D721Med (cell line): ENCODE measurements around the gene TTC7B.

Experiments used
- DNase-seq: peaks from one replicate; pipeline ENCODE4 v3.0.0; 2011; ENCODE audit warnings: low spot score; ENCODE audit not compliant: insufficient read length
- FAIRE-seq: peaks from 2 replicates; lab custom pipeline; 2011; peaks lifted over from hg19 to GRCh38; lab: Jason Lieb, UNC
- TF ChIP-seq, protein P1 (sequence below): IDR thresholded peaks from 2 replicates; pipeline ENCODE4 v1.5.1; 2012; ENCODE audit warnings: mild to moderate bottlenecking, control low read depth; ENCODE audit not compliant: insufficient read depth; ENCODE audit errors: missing control alignments

Gene TTC7B

DNA sequence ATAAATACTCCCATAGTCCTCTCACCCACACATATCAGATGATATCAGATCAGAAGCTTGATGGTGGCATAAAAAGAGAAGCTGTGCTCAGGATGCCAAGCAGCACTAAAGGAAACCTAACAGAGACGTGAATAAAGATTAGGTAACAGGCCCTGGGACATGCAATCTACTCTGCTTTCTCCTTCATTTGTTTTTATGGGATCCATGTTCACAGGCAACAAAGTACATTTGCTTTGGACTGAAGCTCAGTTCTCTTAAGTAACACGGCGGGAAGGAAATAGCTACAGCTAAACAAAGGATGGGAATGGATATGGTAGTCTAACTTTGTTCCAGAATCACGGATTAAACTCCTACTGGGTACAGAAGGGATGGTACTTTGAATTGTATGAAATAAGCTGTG lies 119.5 kb downstream of the TTC7B start:
- FAIRE-seq (peak; percentile 35), DNase-seq (no peak)

GRCh38 chr14:90695997-90696660 lies 120.1 kb downstream of the TTC7B start:
- FAIRE-seq (no peak), DNase-seq (no peak)
- TF ChIP-seq, protein P1, sequence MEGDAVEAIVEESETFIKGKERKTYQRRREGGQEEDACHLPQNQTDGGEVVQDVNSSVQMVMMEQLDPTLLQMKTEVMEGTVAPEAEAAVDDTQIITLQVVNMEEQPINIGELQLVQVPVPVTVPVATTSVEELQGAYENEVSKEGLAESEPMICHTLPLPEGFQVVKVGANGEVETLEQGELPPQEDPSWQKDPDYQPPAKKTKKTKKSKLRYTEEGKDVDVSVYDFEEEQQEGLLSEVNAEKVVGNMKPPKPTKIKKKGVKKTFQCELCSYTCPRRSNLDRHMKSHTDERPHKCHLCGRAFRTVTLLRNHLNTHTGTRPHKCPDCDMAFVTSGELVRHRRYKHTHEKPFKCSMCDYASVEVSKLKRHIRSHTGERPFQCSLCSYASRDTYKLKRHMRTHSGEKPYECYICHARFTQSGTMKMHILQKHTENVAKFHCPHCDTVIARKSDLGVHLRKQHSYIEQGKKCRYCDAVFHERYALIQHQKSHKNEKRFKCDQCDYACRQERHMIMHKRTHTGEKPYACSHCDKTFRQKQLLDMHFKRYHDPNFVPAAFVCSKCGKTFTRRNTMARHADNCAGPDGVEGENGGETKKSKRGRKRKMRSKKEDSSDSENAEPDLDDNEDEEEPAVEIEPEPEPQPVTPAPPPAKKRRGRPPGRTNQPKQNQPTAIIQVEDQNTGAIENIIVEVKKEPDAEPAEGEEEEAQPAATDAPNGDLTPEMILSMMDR, result no peak

More for the DNA sequence above, 119.5 kb downstream of the TTC7B start:
- TF ChIP-seq, protein P1, result no peak

DNA sequence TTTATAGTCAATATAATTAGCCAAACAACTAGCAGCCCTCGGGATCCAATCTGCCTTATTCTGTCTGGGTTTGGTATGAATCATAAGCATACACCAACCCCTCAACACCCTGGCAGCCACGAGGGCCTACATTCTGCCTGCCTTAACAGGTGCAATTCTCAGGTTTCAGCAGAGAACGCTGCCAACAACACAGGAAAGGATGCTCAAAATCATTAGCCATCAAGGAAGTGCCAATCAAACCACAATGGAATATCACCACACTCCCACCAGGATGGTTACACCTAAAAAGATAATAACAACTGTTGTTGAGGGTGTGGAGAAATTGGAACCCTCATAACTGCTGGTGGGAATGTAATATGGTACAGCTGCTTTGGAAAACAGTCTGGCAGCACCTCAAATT lies 122.8 kb downstream of the TTC7B start:
- FAIRE-seq (no peak), DNase-seq (no peak)
- TF ChIP-seq, protein P1, result no peak

GRCh38 chr14:90692826-90693225 lies 123.4 kb downstream of the TTC7B start:
- FAIRE-seq, result peak; percentile 6
- TF ChIP-seq, protein P1, result no peak
- DNase-seq, result no peak

DNA sequence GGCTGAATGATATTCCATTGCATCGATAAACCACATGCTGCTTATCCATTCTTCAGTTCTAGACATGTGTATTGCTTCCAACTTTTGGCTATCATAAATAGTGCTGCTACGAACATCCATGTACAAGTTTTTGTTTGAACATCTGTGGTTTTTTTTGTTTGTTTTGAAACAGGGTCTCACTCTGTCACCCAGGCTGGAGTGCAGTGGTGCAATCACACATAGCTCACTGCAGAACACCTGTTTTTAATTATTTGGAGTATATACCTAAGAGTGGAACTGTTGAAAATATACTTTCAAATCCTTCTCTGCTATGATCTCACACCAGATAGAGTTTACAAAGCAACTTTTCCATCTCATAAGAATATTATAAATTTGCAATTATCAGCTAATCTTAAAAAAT lies 124.2 kb downstream of the TTC7B start:
- DNase-seq (no peak), FAIRE-seq (no peak)
- TF ChIP-seq, protein P1, result no peak

GRCh38 chr14:90691627-90692026 lies 124.6 kb downstream of the TTC7B start:
- DNase-seq (no peak), FAIRE-seq (no peak)
- TF ChIP-seq, protein P1, result no peak

DNA sequence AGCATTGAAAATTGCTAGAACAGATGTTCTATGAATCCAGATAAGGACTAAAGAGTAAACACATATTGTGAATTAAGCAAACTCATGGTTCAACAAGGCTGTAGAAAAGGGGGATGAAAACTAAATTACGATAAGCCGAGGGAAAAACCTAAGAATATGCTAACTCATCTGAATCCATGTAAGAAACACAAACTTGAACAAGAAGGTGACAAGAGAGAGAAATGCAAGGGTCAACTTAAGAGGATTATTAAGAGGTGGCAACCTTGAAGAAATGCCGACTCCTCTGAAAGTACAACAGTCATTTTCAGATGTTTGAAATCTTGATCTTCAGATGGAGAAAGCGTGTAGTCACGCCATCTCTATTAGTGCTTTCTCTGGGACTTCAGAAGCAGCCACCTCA lies 128.6 kb downstream of the TTC7B start:
- no peak for DNase-seq
- no peak for FAIRE-seq
- TF ChIP-seq, protein P1, result no peak
